GM18868 (cell line): Measurements from ENCODE around the gene PASD1.
"Not testable (repeated sequence)": the region's sequence is repeated elsewhere in the genome, so short reads cannot be mapped to it uniquely, and the experiment has no call there.

Experiments
- ATAC-seq: cut with Tn5 transposase; IDR thresholded peaks from one replicate; pipeline ENCODE4 v1.9.1; 2021; ENCODE audit warnings: mild to moderate bottlenecking, moderate library complexity; ENCODE audit not compliant: unreplicated experiment

PASD1 gene

GRCh38 chrX:151621422-151621821, 57.9 kb downstream of the PASD1 start:
- no peak for ATAC-seq

DNA sequence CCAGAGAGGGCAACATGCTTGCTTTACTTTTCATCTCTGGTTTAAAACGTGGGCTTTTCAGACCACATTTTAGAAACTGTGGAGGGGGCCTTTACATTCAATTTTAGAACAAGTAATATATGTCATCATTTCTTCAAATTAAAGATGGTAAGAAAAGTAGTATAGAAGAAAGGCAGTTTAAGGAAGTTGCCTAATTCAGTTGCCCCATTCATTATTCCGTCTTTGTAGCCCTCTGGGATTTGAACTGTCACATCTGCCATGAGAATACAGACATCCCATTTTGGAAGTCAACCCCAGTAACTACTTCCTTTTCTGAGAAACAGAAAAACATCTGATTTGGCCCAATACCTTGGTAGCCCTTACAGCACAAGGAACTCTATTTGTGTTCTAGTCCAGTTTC, 61.2 kb downstream of the PASD1 start:
- ATAC-seq, result no peak

- ATAC-seq, result no peak
Measured at GRCh38 chrX:151631822-151632221, 68.3 kb downstream of the PASD1 start.

- no peak for ATAC-seq
Measured at GRCh38 chrX:151633157-151633556, 69.7 kb downstream of the PASD1 start.

DNA sequence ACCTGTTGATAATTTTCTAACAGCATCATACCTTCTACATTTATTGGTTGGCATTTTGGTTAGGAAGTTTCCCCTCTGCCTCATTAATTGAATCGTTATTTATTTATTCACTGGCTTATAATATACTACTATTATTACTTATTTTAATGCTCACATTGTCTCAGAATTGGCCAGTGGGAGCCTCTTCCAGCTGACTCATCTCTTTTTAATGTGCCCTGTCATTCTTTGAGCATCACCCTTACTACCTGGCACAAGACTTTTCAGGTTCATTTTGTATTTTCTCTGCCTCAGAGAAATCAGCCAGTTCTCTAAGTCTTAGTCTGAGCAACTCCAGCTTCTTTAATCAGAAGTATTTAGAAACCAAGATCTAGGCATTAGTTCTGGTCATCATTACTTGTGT, 71.5 kb downstream of the PASD1 start:
- no peak for ATAC-seq

GRCh38 chrX:151641564-151641963, 78.1 kb downstream of the PASD1 start:
- no peak for ATAC-seq

DNA sequence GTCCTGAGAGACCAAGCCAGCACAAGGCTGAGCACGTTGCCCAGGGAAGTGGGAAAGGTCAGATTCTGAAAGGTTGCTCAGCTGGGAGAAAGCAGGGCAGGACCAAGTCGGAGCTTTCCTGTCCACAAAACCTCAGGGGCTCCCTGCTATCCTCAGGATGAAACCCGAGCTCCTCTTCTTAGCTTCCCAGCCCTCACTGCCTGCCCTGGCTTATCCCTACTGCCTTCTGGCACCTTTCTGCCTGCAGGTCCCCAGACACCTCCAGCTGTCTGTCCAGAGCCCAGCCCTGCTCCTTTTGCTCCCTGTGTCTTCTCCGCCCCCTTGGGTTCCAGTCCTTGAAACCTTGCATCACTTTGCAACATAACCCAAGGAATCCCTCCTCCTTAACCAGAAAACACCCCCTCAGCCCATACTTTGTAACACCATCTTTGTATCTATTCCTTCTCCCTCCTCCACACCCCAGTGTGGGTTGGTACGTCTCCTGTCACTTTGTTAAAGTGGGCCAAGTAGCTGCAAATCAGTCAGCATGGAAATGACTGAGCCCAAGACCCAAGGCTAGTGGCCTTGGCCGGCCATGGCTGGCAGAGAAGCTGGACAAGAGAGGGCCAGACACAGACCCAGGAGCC, 111.8 kb downstream of the PASD1 start:
- ATAC-seq, result no peak

DNA sequence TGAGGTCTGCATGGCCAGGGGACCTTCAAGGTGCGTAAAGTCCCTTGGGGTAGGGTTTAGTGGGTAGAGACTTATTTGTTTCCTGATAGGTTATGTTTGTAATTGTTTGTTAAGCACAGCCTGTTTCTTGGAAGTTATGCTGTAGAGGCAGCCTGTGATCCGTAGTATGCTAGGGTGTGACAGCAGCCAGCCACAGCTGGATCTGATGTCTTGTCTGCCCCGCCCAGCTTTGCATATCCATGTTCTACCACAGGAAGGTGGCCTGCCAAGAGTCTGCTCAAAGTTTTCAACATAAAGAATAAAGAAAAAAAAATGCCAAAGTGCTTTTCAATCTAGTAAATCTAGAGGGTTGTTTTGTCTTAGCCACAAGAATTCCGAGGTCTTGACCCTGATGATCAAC, 112.7 kb downstream of the PASD1 start:
- no peak for ATAC-seq

DNA sequence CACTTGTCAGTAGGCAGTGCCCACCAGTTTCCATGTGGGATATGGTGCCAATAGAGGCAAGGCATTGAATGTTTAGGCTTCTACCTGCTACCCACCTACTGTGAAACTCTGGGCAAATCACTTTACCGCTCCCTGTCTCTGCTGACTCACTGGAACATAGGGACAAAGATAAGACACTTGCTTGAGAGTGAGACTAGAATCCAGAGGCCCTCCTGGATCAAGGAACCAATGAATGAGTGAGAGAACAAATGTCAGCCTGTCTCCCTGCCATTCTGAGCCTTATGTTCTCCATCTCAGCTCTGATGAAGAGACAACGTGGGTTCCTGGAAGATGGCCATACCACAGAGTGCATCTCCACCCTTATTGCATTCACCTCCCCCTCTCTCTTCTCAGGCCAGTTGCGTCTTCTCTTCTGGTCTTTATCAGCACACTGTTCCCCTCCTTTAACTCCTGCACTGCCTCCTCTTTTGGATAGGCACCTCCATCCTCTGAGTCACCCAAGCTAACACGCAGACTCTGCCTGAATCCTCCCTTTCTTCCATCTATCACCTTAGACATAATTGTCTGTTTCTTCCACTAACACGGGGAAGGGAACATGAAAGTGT, 116.4 kb downstream of the PASD1 start:
- ATAC-seq, result no peak

GRCh38 chrX:151680805-151681204, 117.3 kb downstream of the PASD1 start:
- ATAC-seq, result peak; percentile 84

GRCh38 chrX:151687635-151688034, 124.2 kb downstream of the PASD1 start:
- ATAC-seq, result no peak

GRCh38 chrX:151688695-151689094, 125.2 kb downstream of the PASD1 start:
- ATAC-seq, result no peak

- ATAC-seq, result no peak
Measured at GRCh38 chrX:151692825-151693224, 129.3 kb downstream of the PASD1 start.

DNA sequence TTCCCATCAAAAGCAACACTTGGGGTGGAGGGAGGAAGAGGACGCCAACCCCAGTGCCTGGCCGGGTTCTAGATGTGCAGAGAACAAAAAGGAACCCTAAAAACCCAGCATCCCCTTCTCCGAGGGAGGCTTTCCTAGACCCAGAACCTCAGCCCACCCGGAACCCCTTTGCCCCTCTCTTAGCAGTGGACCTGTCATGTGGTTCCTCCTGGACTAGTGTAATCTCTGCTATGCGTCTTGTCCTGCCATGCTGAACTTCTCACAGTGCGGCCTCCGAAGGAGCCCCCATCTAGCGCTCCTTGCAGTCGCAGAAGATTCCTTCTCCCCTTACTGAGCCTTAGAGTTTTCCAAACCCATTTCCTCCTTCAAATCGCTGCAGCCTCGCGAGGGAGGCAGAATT, 130.6 kb downstream of the PASD1 start:
- no peak for ATAC-seq

DNA sequence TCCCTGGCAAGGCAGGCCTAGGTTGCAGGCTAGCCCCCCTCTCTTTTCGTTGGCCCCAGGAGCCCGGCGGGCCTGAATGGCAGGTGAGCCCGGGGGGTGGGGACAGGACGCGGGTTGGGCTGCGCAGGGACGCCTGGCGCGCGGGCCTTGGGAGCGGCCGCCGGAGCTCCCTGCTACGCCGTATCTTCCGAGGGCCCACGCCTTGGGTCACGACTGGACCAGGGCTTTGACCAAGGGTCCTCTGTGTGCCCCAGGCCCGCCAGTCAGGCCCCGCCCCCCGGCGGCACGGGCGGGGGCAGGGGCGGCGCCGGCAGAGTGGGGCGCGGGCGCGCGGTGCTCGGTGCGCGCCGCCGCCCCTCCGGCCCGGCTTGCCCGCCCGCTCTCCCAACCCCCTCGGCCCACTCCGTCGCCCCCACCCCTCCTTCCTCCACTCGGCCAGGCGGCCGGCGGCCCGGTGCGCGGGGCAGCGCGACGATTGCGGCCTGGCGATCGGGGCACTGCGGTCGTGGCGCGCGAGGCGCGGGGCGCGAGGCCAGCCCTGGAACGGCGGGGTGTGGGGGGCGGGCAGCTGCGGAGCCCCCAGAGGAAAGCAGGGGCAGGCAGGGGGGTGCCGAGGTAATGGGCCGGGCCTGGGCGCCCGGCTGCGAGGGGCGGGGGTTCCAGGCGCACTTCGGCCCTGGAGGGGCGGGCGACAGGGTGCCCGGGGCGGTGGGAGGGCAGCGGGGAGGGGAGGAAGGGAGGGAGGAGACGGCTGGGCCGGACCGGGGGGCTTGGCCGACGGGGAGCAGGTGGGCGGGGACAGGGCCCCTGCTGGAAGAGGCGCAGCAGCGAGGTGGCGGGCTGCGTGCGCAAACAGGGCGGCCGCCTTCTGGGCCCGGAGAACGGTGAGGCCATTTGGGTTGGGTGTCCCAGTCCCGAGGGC, 131.4 kb downstream of the PASD1 start, which contains the start of gene PRRG3:
TSS of gene PRRG3 (plus strand) at position 798 of the 922 bp plus-strand sequence. CDS start 3,357 bp downstream, outside the sequence.
- no peak for ATAC-seq

DNA sequence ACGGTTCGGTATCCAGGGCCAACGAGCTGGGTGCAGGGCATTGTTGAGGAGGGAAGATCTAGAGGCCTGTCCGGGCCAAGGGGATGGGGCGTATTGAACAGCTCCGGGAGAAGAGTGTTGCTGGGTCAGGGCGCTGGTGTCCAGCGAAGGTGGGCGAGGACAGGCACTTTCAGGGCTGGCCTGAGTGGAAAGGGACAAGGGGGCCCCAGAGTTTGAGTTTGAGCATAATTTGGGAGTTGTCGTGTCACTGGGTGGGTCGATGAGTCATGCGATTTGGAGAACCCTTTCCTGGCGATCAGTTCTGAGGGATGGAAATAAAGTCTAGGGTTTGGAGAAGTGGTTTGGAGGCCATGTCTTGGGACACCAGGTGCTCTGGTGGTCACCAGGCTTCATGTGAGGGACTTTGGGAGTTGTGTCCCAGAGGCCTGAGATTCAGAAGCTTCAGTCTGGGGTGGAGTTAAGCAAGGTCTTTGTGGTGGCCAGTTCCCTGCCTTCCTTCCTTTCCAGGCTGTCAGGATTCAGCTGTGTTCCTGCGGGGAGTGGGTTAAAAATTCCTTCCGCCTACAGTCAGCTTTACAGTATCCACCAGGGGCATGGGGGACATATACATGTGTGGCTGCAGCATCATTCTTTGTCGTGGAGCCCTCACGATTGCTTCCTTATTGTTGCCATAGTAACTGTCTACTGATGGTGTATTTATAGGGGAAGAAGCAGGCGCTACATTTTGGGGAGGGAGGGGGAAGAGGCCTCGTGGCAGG, 132.3 kb downstream of the PASD1 start:
- ATAC-seq, result no peak

DNA sequence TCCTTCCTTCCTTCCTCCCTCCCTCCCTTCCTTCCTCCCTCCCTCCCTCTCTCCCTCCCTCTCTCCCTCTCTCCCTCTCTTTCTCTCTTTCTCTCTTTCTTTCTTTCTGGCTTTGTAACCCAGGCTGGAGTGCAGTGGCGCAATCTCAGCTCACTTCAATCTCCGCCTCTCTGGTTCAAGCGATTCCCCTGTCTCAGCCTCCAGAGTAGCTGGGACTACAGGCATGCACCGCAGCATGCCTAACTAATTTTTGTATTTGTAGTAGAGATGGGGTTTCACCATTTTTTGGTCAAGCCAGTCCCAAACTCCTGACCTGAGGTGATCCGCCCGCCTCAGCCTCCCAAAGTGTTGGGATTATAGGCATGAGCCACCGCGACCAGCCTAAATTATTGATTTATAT, 133.6 kb downstream of the PASD1 start:
- not testable (repeated sequence) for ATAC-seq

DNA sequence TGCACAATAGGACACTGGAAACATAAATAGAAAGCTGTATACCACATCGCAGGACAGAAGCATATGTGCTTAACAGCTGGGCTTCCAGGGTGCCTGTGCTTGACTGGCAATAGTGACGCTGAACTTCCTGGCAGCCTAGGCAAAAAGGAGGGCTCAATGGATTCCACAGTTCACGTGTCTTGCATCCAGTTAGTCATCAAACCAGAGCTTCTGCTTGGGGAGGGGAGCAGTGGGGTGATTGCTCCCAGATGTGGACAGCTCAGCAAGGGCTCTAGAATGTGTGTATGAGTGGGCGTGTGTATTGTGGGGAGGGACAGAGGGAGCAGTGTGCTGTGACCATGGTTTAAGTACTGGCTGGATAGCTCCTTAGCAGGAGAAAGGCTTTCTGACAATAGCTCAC, 134.0 kb downstream of the PASD1 start:
- no peak for ATAC-seq

GRCh38 chrX:151698485-151698884, 135.0 kb downstream of the PASD1 start:
- ATAC-seq, result no peak

- ATAC-seq, result no peak
Measured at GRCh38 chrX:151699746-151700145, 136.3 kb downstream of the PASD1 start.

DNA sequence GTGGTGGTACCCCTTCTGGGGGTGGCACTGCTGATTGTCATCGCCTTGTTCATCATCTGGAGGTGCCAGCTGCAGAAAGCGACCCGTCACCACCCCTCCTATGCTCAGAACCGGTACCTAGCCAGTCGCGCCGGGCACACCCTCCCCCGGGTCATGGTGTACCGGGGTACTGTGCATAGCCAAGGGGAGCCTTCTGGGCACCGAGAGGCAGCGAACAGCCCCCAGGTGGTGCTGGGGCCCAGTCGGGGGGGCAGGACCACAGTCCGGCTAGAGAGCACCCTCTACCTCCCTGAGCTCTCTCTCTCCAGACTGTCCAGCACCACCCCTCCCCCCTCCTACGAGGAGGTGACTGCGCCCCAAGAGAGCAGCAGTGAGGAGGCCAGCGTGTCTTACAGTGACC, 137.1 kb downstream of the PASD1 start:
- ATAC-seq, result no peak
